Stomach (tissue), 9 donors: Measurements from ENCODE around the gene C1QTNF7. TPM values are rescaled to one million over a fixed set of nuclear protein-coding genes. Genes with fewer than 3 reads are reported as not detected.

Source experiments
- DNase-seq, 2 donors: peaks; one replicate each; pipeline versions ENCODE4 v3.0.0 to v3.0.0-alpha.2; 2013 to 2019
- H3K27ac ChIP-seq, 5 donors: fragments of 200-600 bp in 4 of 5; sonication (generic) in 4 of 5; one replicate each; pipeline ENCODE4 v1.5.1; 2013 to 2019; ENCODE audit warnings: mild to moderate bottlenecking in 1 of 5, moderate library complexity in 1 of 5
- H3K27me3 ChIP-seq, 3 donors: fragments of 200-600 bp; sonication (generic); one replicate each; pipeline ENCODE4 v1.5.1; 2017 to 2019; ENCODE audit warnings: mixed run types in 1 of 3
- H3K36me3 ChIP-seq, 4 donors: fragments of 200-600 bp; sonication (generic); 1 replicate in 3 of 4; 2 replicates in 1 of 4; pipeline ENCODE4 v1.5.1; 2016 to 2019
- H3K4me1 ChIP-seq, 4 donors: fragments of 200-600 bp; sonication (generic); one replicate each; pipeline ENCODE4 v1.5.1; 2016 to 2019
- H3K4me3 ChIP-seq, 4 donors: fragments of 200-600 bp; sonication (generic) in 3 of 4; one replicate each; pipeline ENCODE4 v1.5.1; 2016 to 2019; ENCODE audit warnings: mild to moderate bottlenecking in 1 of 4
- H3K9me3 ChIP-seq, 4 donors: fragments of 200-600 bp; sonication (generic); one replicate each; pipeline ENCODE4 v1.5.1; 2016 to 2019
- EP300 ChIP-seq: sonication (generic); formaldehyde crosslinking; IDR thresholded peaks from one replicate; pipeline ENCODE4 v1.6.1; 2017; ENCODE audit warnings: antibody characterized with exemption
- POLR2A ChIP-seq, 4 donors: fragments of 450-650 bp; IDR thresholded peaks; one replicate each; pipeline ENCODE4 v1.6.1; 2016; ENCODE audit warnings: antibody characterized with exemption in 4 of 4, control low read depth in 2 of 4, mild to moderate bottlenecking in 1 of 4, moderate library complexity in 1 of 4
- POLR2AphosphoS5 ChIP-seq, 3 donors: sonication (generic); formaldehyde crosslinking; IDR thresholded peaks; one replicate each; pipeline ENCODE4 v1.6.1; 2016; ENCODE audit warnings: antibody characterized with exemption in 3 of 3
- WGBS, 5 donors: extraction: QIAGEN DNeasy Blood & Tissue Kit in 3 of 5; methylation state at CpG; one replicate each; pipeline versions ENCODE4 v1.1.5 to v1.1.7; 2013 to 2018; 5-methylcytosine and 5-hydroxymethylcytosine counted together
- intact Hi-C: fragments of 100-400 bp; cut with DNase I; formaldehyde crosslinking; loops from one replicate; pipeline ENCODE4 v1.15.1; 2023; ENCODE audit warnings: low total_unique reads
- polyA plus RNA-seq, 3 donors: library from polyadenylated mRNA; stranded (reverse); fragments of 200-250 nt; gene quantifications; one replicate each; pipeline ENCODE4 v1.2.3, GENCODE V29; 2013
- total RNA-seq, 5 donors: library from RNA; depleted of rRNA; stranded (reverse); fragments of >200 nt; gene quantifications; one replicate each; pipeline versions ENCODE4 v1.1.0 to v1.2.3, GENCODE V29; 2014 to 2016
- TF ChIP-seq, protein P1 (sequence below), 7 experiments: fragments of 450-650 bp in 4 of 7; fragments of 200-600 bp in 3 of 7; sonication (generic) in 3 of 7; IDR thresholded peaks; one replicate each; pipeline ENCODE4 v1.5.1; 2016 to 2019; ENCODE audit warnings: antibody characterized with exemption in 7 of 7, control low read depth in 2 of 7, mild to moderate bottlenecking in 1 of 7
- donor health status: healthy with polysubstance abuse.
- donor health status: Bipolar disorder and iron deficiency.
- donor health status: healthy.

C1QTNF7 gene
- total and polyA plus RNA-seq, 8 donors = 0.68 to 73.2 (median 4.0) TPM

DNA sequence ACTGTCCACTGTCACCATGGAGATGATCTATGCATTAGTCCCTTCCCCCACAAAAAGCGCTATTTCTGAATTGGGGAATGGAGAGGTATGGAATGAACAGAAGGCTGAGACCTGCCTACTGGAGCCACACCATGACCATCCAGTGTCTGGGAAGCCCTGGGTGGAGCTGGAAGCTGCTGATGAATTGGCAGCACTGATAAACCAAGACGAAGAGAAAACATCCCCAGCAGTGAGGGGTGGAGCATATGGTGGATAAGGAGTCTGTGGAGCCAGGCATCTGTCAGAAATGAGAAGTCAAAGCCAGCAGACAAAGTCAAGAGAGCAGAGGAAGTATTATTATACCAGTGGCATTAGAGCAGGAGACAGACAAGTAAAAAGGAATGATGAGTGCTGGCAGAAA is 55.0 kb downstream of the C1QTNF7 start:
- intact Hi-C loops = no loop called here
- Histone ChIP-seq H3K4me3 (no peak overlapping the region), H3K27me3 (no peaks in the 10 kb centered on the region), H3K4me1 (peaks cover 8 to 24% (median 14%) of the 10 kb centered on the region in 4 donors), H3K36me3 (peaks cover 0 to 50% (median 8%) of the 10 kb centered on the region in 4 donors), H3K9me3 (peaks cover 0 to 9% (median 3%) of the 10 kb centered on the region in 4 donors), H3K27ac (no peak overlapping the region)
- 54 to 77% (median 70%) methylated on average over 2 of the region's 2 CpGs for WGBS, 5 donors
- TF ChIP-seq POLR2A (IDR thresholded peaks at IDR 0.05) (no peak), EP300 (no peak), POLR2AphosphoS5 (IDR thresholded peaks at IDR 0.05) (no peak)
- TF ChIP-seq, protein P1, sequence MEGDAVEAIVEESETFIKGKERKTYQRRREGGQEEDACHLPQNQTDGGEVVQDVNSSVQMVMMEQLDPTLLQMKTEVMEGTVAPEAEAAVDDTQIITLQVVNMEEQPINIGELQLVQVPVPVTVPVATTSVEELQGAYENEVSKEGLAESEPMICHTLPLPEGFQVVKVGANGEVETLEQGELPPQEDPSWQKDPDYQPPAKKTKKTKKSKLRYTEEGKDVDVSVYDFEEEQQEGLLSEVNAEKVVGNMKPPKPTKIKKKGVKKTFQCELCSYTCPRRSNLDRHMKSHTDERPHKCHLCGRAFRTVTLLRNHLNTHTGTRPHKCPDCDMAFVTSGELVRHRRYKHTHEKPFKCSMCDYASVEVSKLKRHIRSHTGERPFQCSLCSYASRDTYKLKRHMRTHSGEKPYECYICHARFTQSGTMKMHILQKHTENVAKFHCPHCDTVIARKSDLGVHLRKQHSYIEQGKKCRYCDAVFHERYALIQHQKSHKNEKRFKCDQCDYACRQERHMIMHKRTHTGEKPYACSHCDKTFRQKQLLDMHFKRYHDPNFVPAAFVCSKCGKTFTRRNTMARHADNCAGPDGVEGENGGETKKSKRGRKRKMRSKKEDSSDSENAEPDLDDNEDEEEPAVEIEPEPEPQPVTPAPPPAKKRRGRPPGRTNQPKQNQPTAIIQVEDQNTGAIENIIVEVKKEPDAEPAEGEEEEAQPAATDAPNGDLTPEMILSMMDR (IDR thresholded peaks at IDR 0.05) = no peak
- DNase-seq = no peak

DNA sequence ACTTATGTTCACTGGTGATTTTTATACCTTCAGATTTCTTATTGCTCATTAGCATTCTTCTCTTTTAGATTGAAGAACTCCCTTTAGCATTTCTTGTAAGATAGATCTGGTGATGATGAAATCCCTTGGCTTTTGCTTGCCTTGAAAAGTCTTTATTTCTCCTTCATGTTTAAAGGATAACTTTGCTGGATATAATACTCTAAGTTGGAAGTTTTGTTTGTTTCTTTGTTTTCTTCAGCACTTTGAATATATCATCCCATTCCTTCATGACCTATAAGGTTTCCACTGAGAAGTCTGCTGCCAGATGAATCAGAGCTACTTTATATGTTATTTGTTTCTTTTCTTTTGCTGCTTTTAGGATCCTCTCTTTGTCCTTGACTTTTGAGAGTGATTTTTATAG is 60.3 kb downstream of the C1QTNF7 start:
- intact Hi-C loops = no loop called here
- no peak for DNase-seq

DNA sequence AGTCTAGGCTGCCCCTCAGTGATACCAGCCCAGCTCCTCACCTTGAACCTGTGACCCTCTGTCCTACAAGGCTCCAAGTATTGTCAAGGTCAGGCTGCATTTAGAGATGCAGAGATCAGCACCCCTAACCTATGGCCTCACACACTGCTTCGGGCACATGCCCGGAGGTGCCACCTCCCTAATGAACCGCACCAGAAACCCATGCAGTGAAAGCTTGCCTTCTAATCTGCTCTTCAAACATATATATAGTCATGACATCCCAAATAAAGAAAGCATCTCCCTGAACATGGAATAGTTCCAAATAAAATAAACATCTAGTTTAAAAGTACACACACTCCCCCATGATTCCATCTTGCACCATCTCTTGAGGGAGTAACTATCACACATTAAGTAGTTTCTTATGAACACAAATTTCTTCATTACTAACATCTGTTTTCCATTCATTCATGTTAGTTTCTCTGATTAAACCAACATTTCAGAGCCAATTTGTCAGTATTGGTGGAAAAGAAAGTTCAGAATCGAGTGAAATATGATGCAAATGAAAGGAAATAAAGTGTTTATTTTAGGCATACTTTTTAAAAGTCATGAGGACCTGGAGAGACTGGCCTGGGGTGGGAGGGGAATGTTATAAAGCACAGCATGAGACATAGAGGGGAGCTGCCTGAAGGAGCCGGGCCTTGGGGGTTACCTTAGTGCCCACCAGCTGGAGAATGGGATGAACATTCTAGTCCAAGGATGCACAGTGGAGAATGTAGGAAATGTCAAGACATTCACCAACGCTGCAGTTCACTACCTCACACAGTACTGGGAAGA is 61.0 kb downstream of the C1QTNF7 start:
- H3K4me3 ChIP-seq = no peak overlapping the region
- H3K9me3 ChIP-seq = peaks cover 0 to 20% (median 8%) of the 10 kb centered on the region in 4 donors
- TF ChIP-seq POLR2A (IDR thresholded peaks at IDR 0.05) (no peak), EP300 (no peak), POLR2AphosphoS5 (IDR thresholded peaks at IDR 0.05) (no peak)
- TF ChIP-seq, protein P1 (IDR thresholded peaks at IDR 0.05) = no peak
- peaks cover 0 to 49% (median 0%) of the 10 kb centered on the region in 4 donors for H3K36me3 ChIP-seq
- DNase-seq = peak in 1 of 2 donors; percentile 32
- WGBS, 5 donors = 80 to 92% (median 88%) methylated on average over 6 of the region's 6 CpGs
- H3K27ac ChIP-seq = no peak overlapping the region
- intact Hi-C loops = no loop called here
- H3K27me3 ChIP-seq = no peaks in the 10 kb centered on the region
- H3K4me1 ChIP-seq = peaks cover 0 to 8% (median 2%) of the 10 kb centered on the region in 4 donors

More for the DNA sequence above, 60.3 kb downstream of the C1QTNF7 start:
- peaks cover 0 to 6% (median 2%) of the 10 kb centered on the region in 4 donors for H3K4me1 ChIP-seq
- H3K27me3 ChIP-seq = no peaks in the 10 kb centered on the region
- no peak overlapping the region for H3K27ac ChIP-seq
- peaks cover 0 to 52% (median under 1%) of the 10 kb centered on the region in 4 donors for H3K36me3 ChIP-seq
- H3K4me3 ChIP-seq = no peak overlapping the region
- TF ChIP-seq POLR2AphosphoS5 (IDR thresholded peaks at IDR 0.05) (no peak), EP300 (no peak), POLR2A (IDR thresholded peaks at IDR 0.05) (no peak)
- TF ChIP-seq, protein P1 (IDR thresholded peaks at IDR 0.05) = no peak
- H3K9me3 ChIP-seq = peaks cover 0 to 20% (median 8%) of the 10 kb centered on the region in 4 donors

DNA sequence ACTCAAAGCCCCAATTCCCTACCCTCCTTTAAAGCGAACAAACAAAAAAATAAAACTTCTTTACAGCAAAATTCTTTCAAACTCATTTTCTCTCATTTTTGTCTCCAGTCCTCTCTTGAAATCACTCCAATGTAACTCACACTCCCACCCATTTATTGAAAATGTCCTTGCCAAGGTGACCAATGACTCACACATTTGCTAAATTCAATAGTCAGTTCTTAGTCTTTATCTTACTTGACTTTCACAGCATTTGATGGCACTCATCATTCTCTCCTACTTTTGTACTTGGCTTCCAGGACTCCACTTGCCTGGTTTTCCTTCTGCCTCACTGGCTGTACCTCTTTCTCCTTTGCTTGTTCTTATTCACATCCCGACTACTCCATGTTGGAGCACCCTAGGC is 61.7 kb downstream of the C1QTNF7 start:
- peaks cover 0 to 42% (median 0%) of the 10 kb centered on the region in 4 donors for H3K36me3 ChIP-seq
- peaks cover 0 to 20% (median 8%) of the 10 kb centered on the region in 4 donors for H3K9me3 ChIP-seq
- no peak overlapping the region for H3K27ac ChIP-seq
- no peak for DNase-seq
- 88 to 95% (median 93%) methylated on average over 2 of the region's 2 CpGs for WGBS, 5 donors
- TF ChIP-seq, protein P1 (IDR thresholded peaks at IDR 0.05) = no peak
- TF ChIP-seq POLR2AphosphoS5 (IDR thresholded peaks at IDR 0.05) (no peak), POLR2A (IDR thresholded peaks at IDR 0.05) (no peak), EP300 (no peak)
- peaks cover 0 to 8% (median 2%) of the 10 kb centered on the region in 4 donors for H3K4me1 ChIP-seq
- intact Hi-C loops = no loop called here
- no peaks in the 10 kb centered on the region for H3K27me3 ChIP-seq
- H3K4me3 ChIP-seq = no peak overlapping the region
